Measurements from ENCODE around the gene UGT1A3.

- TF ChIP-seq CTCF (IDR thresholded peaks at IDR 0.05) (no peak), POLR2A (IDR thresholded peaks at IDR 0.05) (no peak)
Measured at GRCh38 chr2:233756429-233757081, 27.7 kb downstream of the UGT1A3 start.

Measured in lower leg skin (tissue), 3 donors.